CD4-positive, alpha-beta T cell treated with Interferon alpha-2 for 1 hour (primary cell): ENCODE results near the gene PHC2.

Experiments used
- DNase-seq, 2 donors: peaks; one replicate each; pipeline ENCODE4 v3.0.0-alpha.2; 2020 to 2022

Gene PHC2

GRCh38 chr1:33346927-33347649 lies 83.8 kb downstream of the PHC2 start:
- no peak for DNase-seq

GRCh38 chr1:33346533-33346926 lies 84.4 kb downstream of the PHC2 start:
- DNase-seq, result no peak

GRCh38 chr1:33344896-33345560 lies 85.9 kb downstream of the PHC2 start:
- no peak for DNase-seq

- no peak for DNase-seq
These were observed 87.4 kb downstream of the PHC2 start for GRCh38 chr1:33343539-33343938.

- no peak for DNase-seq
These were observed 88.7 kb downstream of the PHC2 start for GRCh38 chr1:33342041-33342723.

- no peak for DNase-seq
These were observed 89.7 kb downstream of the PHC2 start for GRCh38 chr1:33341190-33341589.

GRCh38 chr1:33339413-33339812 lies 91.5 kb downstream of the PHC2 start:
- no peak for DNase-seq

GRCh38 chr1:33338440-33339211 lies 92.3 kb downstream of the PHC2 start:
- peak in 1 of 2 donors; percentile 17 for DNase-seq

GRCh38 chr1:33338048-33338439 lies 92.9 kb downstream of the PHC2 start:
- DNase-seq, result no peak

- DNase-seq, result no peak
These were observed 93.5 kb downstream of the PHC2 start for GRCh38 chr1:33337441-33337840.

- DNase-seq, result no peak
These were observed 94.3 kb downstream of the PHC2 start for GRCh38 chr1:33336580-33336979.

GRCh38 chr1:33335020-33335419 lies 95.9 kb downstream of the PHC2 start:
- no peak for DNase-seq

- DNase-seq, result no peak
These were observed 96.8 kb downstream of the PHC2 start for GRCh38 chr1:33334081-33334552.

GRCh38 chr1:33332881-33333280 lies 98.0 kb downstream of the PHC2 start:
- DNase-seq, result no peak

GRCh38 chr1:33332357-33332789 lies 98.5 kb downstream of the PHC2 start:
- no peak for DNase-seq

GRCh38 chr1:33331444-33332356 lies 99.2 kb downstream of the PHC2 start:
- no peak for DNase-seq

- no peak for DNase-seq
These were observed 100.0 kb downstream of the PHC2 start for GRCh38 chr1:33330906-33331305.

GRCh38 chr1:33330361-33330890 lies 100.5 kb downstream of the PHC2 start:
- no peak for DNase-seq

GRCh38 chr1:33329600-33330305 lies 101.1 kb downstream of the PHC2 start:
- no peak for DNase-seq

- no peak for DNase-seq
These were observed 102.1 kb downstream of the PHC2 start for GRCh38 chr1:33328817-33329216.
